ENCODE measurements around the gene PRR15.

PRR15 gene

GRCh38 chr7:29609162-29610037 is 45.8 kb downstream of the PRR15 start:
- peak; percentile 8 for DNase-seq

DNA sequence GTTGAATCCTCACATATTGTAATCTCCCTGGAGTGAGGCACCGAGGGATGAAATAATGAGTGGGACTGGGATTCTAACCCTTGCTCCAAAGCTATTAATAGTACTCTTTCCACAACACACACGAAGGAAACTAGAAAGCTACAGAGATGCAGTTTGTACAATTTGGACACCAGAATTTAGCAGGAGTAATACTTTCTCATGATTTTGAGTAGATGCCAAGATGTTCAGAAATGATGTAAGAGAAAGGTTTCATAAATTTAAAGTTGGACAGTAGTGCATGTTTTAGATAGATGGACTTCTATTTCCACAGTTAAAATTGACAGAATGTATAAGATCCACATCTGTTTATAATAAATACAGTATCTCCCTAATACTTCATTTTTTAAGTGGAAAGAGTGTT is 46.5 kb downstream of the PRR15 start:
- DNase-seq: no peak

DNA sequence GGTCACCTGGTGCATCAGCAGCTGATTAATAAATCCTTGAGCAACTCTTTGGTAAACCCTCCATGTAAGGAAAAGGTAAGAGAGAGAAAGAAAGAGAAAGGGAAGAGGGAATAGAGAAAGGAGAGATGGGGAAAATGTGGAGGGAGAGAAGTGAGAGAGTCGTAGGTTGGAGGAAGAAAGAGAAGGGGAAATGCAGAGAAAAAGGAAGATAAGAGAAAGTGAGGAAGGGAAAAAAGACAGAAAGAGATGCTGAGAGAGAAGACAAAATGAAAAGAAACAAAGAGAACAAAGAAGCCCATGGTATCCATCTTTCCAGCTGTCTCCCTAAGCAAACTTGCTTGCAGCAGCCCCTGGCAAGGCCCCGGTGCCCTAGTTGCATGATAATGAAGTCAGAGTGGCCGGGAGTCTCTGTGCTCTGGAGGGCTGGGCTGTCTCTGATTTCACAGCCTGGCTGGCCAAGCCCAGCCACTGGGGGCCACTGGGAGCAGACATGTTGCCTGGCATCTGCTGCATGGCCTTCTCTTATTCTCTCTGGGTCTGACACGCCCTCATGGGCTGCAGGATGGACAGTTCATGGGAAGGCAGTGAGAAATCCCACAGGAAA is 48.4 kb downstream of the PRR15 start:
- no peak for DNase-seq

DNA sequence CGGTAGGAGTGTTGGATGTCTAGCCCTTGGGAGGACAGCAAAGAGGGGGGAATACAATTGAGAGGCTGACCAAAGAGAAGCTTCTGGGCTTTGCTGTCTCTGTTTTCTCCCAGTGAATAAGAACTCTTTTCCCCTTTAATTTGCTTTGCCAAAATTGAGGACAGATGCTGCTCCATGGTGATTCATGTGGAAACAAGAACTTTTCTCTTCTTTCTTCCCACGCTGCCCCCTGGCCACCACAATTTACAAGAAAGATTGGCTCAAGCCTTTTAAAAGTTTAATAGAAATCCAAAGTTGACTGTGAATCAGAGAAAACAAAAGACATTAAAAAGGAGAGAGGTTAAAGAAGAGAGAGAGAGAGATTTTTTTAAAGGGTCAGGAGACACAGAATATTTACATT is 49.0 kb downstream of the PRR15 start:
- no peak for DNase-seq

- no peak for DNase-seq
Observed at GRCh38 chr7:29613100-29613499, 49.5 kb downstream of the PRR15 start.

DNA sequence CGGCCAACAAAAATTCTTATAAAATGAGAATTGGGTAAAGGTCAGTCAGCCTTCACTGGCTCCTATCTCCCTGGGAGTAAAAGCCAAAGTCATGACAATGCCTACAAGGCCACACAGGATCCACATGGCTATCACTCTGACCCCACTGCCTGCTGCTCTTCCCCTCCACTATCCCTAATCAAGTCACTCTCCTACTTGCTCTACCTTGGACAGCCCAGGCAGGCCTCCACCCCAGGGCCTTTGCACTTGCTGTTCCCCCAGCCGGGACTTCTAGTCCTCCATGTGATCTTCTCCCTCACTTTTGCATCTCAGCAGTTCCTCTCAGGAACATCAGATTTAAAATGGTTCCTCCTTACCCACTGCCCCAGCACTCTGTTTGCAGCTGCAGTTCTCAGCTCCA is 50.6 kb downstream of the PRR15 start:
- DNase-seq: no peak
